Nephron (organoid): ENCODE measurements around the gene PACRG.

Experiments used
- H3K27ac Mint-ChIP-seq, 3 experiments: 2 replicates each; pipeline ENCODE4 v1.8.0; 2020; ENCODE audit warnings: mixed read lengths in 3 of 3, mild to moderate bottlenecking in 2 of 3, moderate library complexity in 1 of 3
- H3K27me3 Mint-ChIP-seq: 2 replicates; pipeline ENCODE4 v1.8.0; 2021; ENCODE audit warnings: low read depth, mild to moderate bottlenecking, moderate library complexity, mixed read lengths
- H3K36me3 Mint-ChIP-seq: 2 replicates; pipeline ENCODE4 v1.8.0; 2020; ENCODE audit warnings: low read depth, mixed read lengths
- H3K4me1 Mint-ChIP-seq: 2 replicates; pipeline ENCODE4 v1.8.0; 2020; ENCODE audit warnings: mixed read lengths
- H3K4me3 Mint-ChIP-seq, 3 experiments: 2 replicates each; pipeline ENCODE4 v1.8.0; 2020; ENCODE audit warnings: mild to moderate bottlenecking in 3 of 3, mixed read lengths in 3 of 3, moderate library complexity in 2 of 3
- H3K9me3 Mint-ChIP-seq: 2 replicates; pipeline ENCODE4 v1.8.0; 2020; ENCODE audit warnings: mixed read lengths
- CTCF ChIP-seq, 3 experiments: fragments of 200-600 bp; sonication (generic); IDR thresholded peaks; one replicate each; pipeline ENCODE4 v1.5.0; 2021; ENCODE audit warnings: antibody characterized with exemption in 3 of 3; ENCODE audit not compliant: unreplicated experiment in 3 of 3

PACRG gene

GRCh38 chr6:162697872-162698403 lies 29.8 kb upstream of the PACRG start:
- H3K9me3 Mint-ChIP-seq: no peaks in the 10 kb centered on the region
- H3K27ac Mint-ChIP-seq: no peak overlapping the region
- no peak for TF ChIP-seq CTCF (IDR thresholded peaks at IDR 0.05; ENCODE audit: unreplicated experiment in 3 of 3)
- no peaks in the 10 kb centered on the region for H3K27me3 Mint-ChIP-seq
- no peaks in the 10 kb centered on the region for H3K36me3 Mint-ChIP-seq
- H3K4me1 Mint-ChIP-seq: no peaks in the 10 kb centered on the region
- no peak overlapping the region for H3K4me3 Mint-ChIP-seq

DNA sequence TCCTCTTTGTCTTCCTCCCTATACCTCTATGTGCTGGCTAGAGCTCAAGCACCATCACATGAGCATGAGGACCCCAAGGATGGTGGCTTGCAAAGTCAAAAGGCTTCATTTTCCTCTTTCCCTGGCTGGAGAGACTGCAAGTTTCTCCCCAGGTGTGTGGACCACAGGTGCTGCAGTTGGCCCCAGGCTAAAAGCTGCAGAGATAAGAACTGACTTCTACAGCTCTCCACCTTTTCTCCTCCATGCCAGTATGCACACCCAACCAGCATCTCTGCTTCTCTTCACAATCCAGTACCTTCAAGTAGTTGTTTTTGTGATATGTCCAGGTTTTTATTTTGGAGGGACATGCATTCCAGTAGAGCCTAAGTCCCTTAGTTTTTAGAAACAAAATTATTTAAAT lies 29.3 kb upstream of the PACRG start:
- H3K4me3 Mint-ChIP-seq: no peak overlapping the region
- peaks cover 1% of the 10 kb centered on the region for H3K27me3 Mint-ChIP-seq
- TF ChIP-seq CTCF (IDR thresholded peaks at IDR 0.05; ENCODE audit: unreplicated experiment in 3 of 3): no peak
- H3K9me3 Mint-ChIP-seq: no peaks in the 10 kb centered on the region
- H3K4me1 Mint-ChIP-seq: no peaks in the 10 kb centered on the region
- no peak overlapping the region for H3K27ac Mint-ChIP-seq
- no peaks in the 10 kb centered on the region for H3K36me3 Mint-ChIP-seq

- no peaks in the 10 kb centered on the region for H3K4me1 Mint-ChIP-seq
- H3K4me3 Mint-ChIP-seq: no peak overlapping the region
- no peak overlapping the region for H3K27ac Mint-ChIP-seq
- H3K27me3 Mint-ChIP-seq: peaks cover 4% of the 10 kb centered on the region
- TF ChIP-seq CTCF (IDR thresholded peaks at IDR 0.05; ENCODE audit: unreplicated experiment in 3 of 3): no peak
- no peaks in the 10 kb centered on the region for H3K9me3 Mint-ChIP-seq
- no peaks in the 10 kb centered on the region for H3K36me3 Mint-ChIP-seq
These were observed 27.8 kb upstream of the PACRG start for GRCh38 chr6:162699961-162700360.

DNA sequence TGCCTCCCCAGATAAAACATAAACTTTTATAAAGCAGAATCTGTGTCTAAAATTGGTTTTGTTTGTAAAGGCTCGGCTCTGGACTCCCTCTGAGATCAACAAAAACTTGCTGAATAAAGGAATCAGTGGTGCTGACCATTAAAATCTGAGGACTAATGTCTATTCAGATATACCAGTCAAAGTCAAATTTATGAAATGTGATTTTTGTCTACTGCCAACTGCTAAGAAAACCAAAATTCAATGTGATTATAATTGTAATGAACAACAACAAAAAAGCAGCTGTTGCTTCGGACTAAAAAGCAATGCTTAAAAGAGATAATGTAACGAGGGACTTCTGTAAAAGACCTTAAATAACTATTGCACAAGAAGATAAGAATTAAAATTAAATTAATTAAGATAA lies 26.8 kb upstream of the PACRG start:
- TF ChIP-seq CTCF (IDR thresholded peaks at IDR 0.05; ENCODE audit: unreplicated experiment in 3 of 3): no peak
- no peak overlapping the region for H3K4me3 Mint-ChIP-seq
- peaks cover 4% of the 10 kb centered on the region for H3K27me3 Mint-ChIP-seq
- no peaks in the 10 kb centered on the region for H3K36me3 Mint-ChIP-seq
- H3K27ac Mint-ChIP-seq: no peak overlapping the region
- no peaks in the 10 kb centered on the region for H3K9me3 Mint-ChIP-seq
- peaks cover under 1% of the 10 kb centered on the region for H3K4me1 Mint-ChIP-seq

GRCh38 chr6:162701551-162701950 lies 26.2 kb upstream of the PACRG start:
- Mint-ChIP-seq H3K27me3 (peaks cover 4% of the 10 kb centered on the region), H3K4me3 (no peak overlapping the region), H3K9me3 (no peaks in the 10 kb centered on the region), H3K36me3 (no peaks in the 10 kb centered on the region), H3K27ac (no peak overlapping the region), H3K4me1 (peaks cover 7% of the 10 kb centered on the region)
- TF ChIP-seq CTCF (IDR thresholded peaks at IDR 0.05; ENCODE audit: unreplicated experiment in 3 of 3): no peak

- Mint-ChIP-seq H3K27ac (no peak overlapping the region), H3K4me3 (no peak overlapping the region)
- no peak for TF ChIP-seq CTCF (IDR thresholded peaks at IDR 0.05; ENCODE audit: unreplicated experiment in 3 of 3)
These were observed 25.3 kb upstream of the PACRG start for GRCh38 chr6:162702446-162702845.

More at GRCh38 chr6:162702446-162702845, 25.3 kb upstream of the PACRG start:
- peaks cover 7% of the 10 kb centered on the region for H3K4me1 Mint-ChIP-seq
- H3K36me3 Mint-ChIP-seq: no peaks in the 10 kb centered on the region
- peaks cover 4% of the 10 kb centered on the region for H3K27me3 Mint-ChIP-seq
- H3K9me3 Mint-ChIP-seq: no peaks in the 10 kb centered on the region
